Panc1 (cell line): ENCODE measurements around the gene PHEX. TPM values are rescaled to one million over a fixed set of nuclear protein-coding genes. Genes with fewer than 3 reads are reported as not detected.

ENCODE experiments used
- ATAC-seq: fragments of 200-7000 bp; cut with Tn5 transposase; 2 replicates; pipeline ENCODE4 v1.9.1; 2020; ENCODE audit warnings: mild to moderate bottlenecking, moderate library complexity
- BruUV-seq: library from RNA; stranded (reverse); fragments of 400-500 nt; replicated peaks from 2 replicates; lab custom pipeline; 2021; lab: Mats Ljungman, UMichigan
- CTCF ChIA-PET: fragments of 300-600 bp; sonication (Branson Sonifier 250); formaldehyde crosslinking; loops from one replicate; lab custom pipeline; 2022; ENCODE audit warnings: antibody characterized with exemption; lab: Charles Lee
- POLR2A ChIA-PET: fragments of 300-600 bp; sonication (Branson Sonifier 250); formaldehyde crosslinking; loops from one replicate; lab custom pipeline; 2022; ENCODE audit warnings: antibody characterized with exemption; lab: Charles Lee
- DNase-seq: peaks from one replicate; pipeline ENCODE4 v3.0.0-alpha.2; 2010; ENCODE audit warnings: low read depth, low spot score
- H3K27ac ChIP-seq: 2 replicates; pipeline ENCODE4 v1.5.1; 2011; ENCODE audit warnings: mild to moderate bottlenecking, low read length, inconsistent platforms
- H3K27me3 ChIP-seq: fragments of 200-500 bp; sonication (Bioruptor generic); 2 replicates; pipeline ENCODE4 v1.6.0; 2014; ENCODE audit warnings: low read length, inconsistent platforms; ENCODE audit not compliant: control insufficient read depth, insufficient read depth
- H3K36me3 ChIP-seq: fragments of 200-500 bp; sonication (Bioruptor generic); 2 replicates; pipeline ENCODE4 v1.5.1; 2014; ENCODE audit warnings: inconsistent platforms, mild to moderate bottlenecking, low read length, moderate library complexity; ENCODE audit not compliant: control insufficient read depth, insufficient read depth
- H3K4me1 ChIP-seq: 2 replicates; pipeline ENCODE4 v1.5.1; 2011; ENCODE audit warnings: inconsistent platforms, mild to moderate bottlenecking, low read length, moderate library complexity; ENCODE audit not compliant: control insufficient read depth, insufficient read depth
- H3K4me3 ChIP-seq, 2 experiments: 2 replicates each; pipeline ENCODE4 v1.5.1; 2011 to 2012; ENCODE audit warnings: low read depth in 2 of 2, low read length in 2 of 2, mild to moderate bottlenecking in 2 of 2, inconsistent platforms in 1 of 2, moderate library complexity in 1 of 2
- H3K9me3 ChIP-seq: fragments of 200-500 bp; sonication (Bioruptor generic); 2 replicates; pipeline ENCODE4 v1.5.1; 2014; ENCODE audit warnings: low read depth, mild to moderate bottlenecking, inconsistent platforms, low read length, moderate library complexity; ENCODE audit not compliant: control insufficient read depth, insufficient read depth
- CTCF ChIP-seq: fragments of 450-650 bp; IDR thresholded peaks from 2 replicates; pipeline ENCODE4 v1.5.1; 2017; ENCODE audit warnings: mild to moderate bottlenecking
- POLR2AphosphoS5 ChIP-seq: IDR thresholded peaks from 2 replicates; pipeline ENCODE4 v1.6.1; 2012; ENCODE audit warnings: mild to moderate bottlenecking, low read depth, low read length, moderate library complexity
- REST ChIP-seq, 2 experiments: IDR thresholded peaks; 2 replicates each; pipeline ENCODE4 v1.6.1; 2011 to 2012; ENCODE audit warnings: low read depth in 2 of 2, control low read depth in 1 of 2, low read length in 1 of 2, mild to moderate bottlenecking in 1 of 2, moderate library complexity in 1 of 2; ENCODE audit not compliant: insufficient read depth in 1 of 2
- SIN3A ChIP-seq: IDR thresholded peaks from 2 replicates; pipeline ENCODE4 v1.6.1; 2012; ENCODE audit warnings: low read depth, mild to moderate bottlenecking, low read length, moderate library complexity, borderline replicate concordance; ENCODE audit not compliant: insufficient read depth
- TCF7L2 ChIP-seq: IDR thresholded peaks from 2 replicates; pipeline ENCODE4 v1.6.1; 2011; ENCODE audit warnings: mild to moderate bottlenecking, low read depth, low read length, inconsistent platforms
- in situ Hi-C: cut with HindIII; loops from 2 replicates; pipeline ENCODE4 v1.10.0; 2016; ENCODE audit warnings: low sequenced_read_pairs, low pct_unique_long_range_greater_than_20kb
- intact Hi-C: fragments of 100-400 bp; cut with micrococcal nuclease; formaldehyde crosslinking; loops from one replicate; pipeline ENCODE4 v1.10.0; 2022; ENCODE audit not compliant: unreplicated experiment
- total RNA-seq: library from RNA; stranded (reverse); gene quantifications from one replicate; pipeline ENCODE4 v1.2.1, GENCODE V29; 2021; ENCODE audit not compliant: unreplicated experiment

The PHEX gene
- total RNA-seq, 1 experiment from 2014 or later, result 0.23 TPM

GRCh38 chrX:22128961-22129360 is 96.8 kb downstream of the PHEX start:
- H3K27ac ChIP-seq, result no peak overlapping the region
- H3K36me3 ChIP-seq, result no peaks in the 10 kb centered on the region
- CTCF ChIA-PET, result no interaction called here
- TF ChIP-seq TCF7L2, result no peak
- no peak for TF ChIP-seq REST (IDR thresholded peaks at IDR 0.05; ENCODE audit: insufficient read depth in 1 of 2, low read depth in 2 of 2, low read length in 1 of 2)
- in situ Hi-C loops (no loop called here), intact Hi-C loops (no loop called here)
- no peaks in the 10 kb centered on the region for H3K27me3 ChIP-seq
- H3K4me1 ChIP-seq, result no peaks in the 10 kb centered on the region
- no peak overlapping the region for H3K4me3 ChIP-seq
- POLR2A ChIA-PET, result no interaction called here
- ATAC-seq (no peak), DNase-seq (no peak)
- no peaks in the 10 kb centered on the region for H3K9me3 ChIP-seq
- BruUV-seq, result no TSS peak

GRCh38 chrX:22134681-22135080 is 102.6 kb downstream of the PHEX start:
- intact Hi-C loops, result loop anchor here (5.0 kb wide), 1 partner anchor 58 kb away; no protein-coding TSS in a partner anchor
- in situ Hi-C loops, result no loop called here
- no TSS peak for BruUV-seq
- ChIA-PET CTCF (interaction anchor here (0.5 kb wide), 1 partner anchor 123 kb away, joined by 7 read pairs; no protein-coding TSS in a partner anchor), POLR2A (no interaction called here)
- no peak overlapping the region for H3K27ac ChIP-seq
- no peak overlapping the region for H3K4me3 ChIP-seq
- H3K36me3 ChIP-seq, result no peaks in the 10 kb centered on the region
- H3K9me3 ChIP-seq, result no peaks in the 10 kb centered on the region
- TF ChIP-seq POLR2AphosphoS5, result no peak
- no peak for TF ChIP-seq TCF7L2
- no peak for TF ChIP-seq REST (IDR thresholded peaks at IDR 0.05; ENCODE audit: insufficient read depth in 1 of 2, low read depth in 2 of 2, low read length in 1 of 2)
- TF ChIP-seq CTCF, result no peak
- no peak for TF ChIP-seq SIN3A
- no peaks in the 10 kb centered on the region for H3K27me3 ChIP-seq
- peak; percentile 93 for ATAC-seq
- DNase-seq, result no peak
- H3K4me1 ChIP-seq, result peaks cover 9% of the 10 kb centered on the region; the same call in 1 of the 2 replicates
